Pancreas (tissue), 10 donors: ENCODE results near the gene CLSTN2. TPM values are rescaled to one million over a fixed set of nuclear protein-coding genes. Genes with fewer than 3 reads are reported as not detected.

Experiments
- ATAC-seq, 4 donors: fragments of 200-7000 bp; cut with Tn5 transposase; one replicate each; pipeline versions ENCODE4 v1.8.0 to v1.9.1; 2020; ENCODE audit warnings: mild to moderate bottlenecking in 4 of 4, moderate library complexity in 4 of 4
- DNase-seq, 6 donors: peaks; one replicate each; pipeline ENCODE4 v3.0.0-alpha.2; 2020
- FAIRE-seq: peaks from 2 replicates; lab custom pipeline; 2012; peaks lifted over from hg19 to GRCh38; lab: Jason Lieb, UNC
- H3K27ac ChIP-seq, 4 donors: fragments of 200-600 bp; sonication (generic); 1 replicate in 3 of 4; 2 replicates in 1 of 4; pipeline versions ENCODE4 v1.5.0 to v1.8.0; 2020
- H3K27me3 ChIP-seq, 4 donors: fragments of 200-600 bp; one replicate each; pipeline ENCODE4 v1.8.0; 2021
- H3K36me3 ChIP-seq, 3 donors: fragments of 200-600 bp; sonication (generic) in 1 of 3; one replicate each; pipeline versions ENCODE4 v1.5.0 to v1.8.0; 2020 to 2021
- H3K4me1 ChIP-seq, 3 donors: fragments of 200-600 bp; one replicate each; pipeline ENCODE4 v1.8.0; 2021
- H3K4me3 ChIP-seq, 4 donors: fragments of 200-600 bp; sonication (generic) in 2 of 4; one replicate each; pipeline versions ENCODE4 v1.5.0 to v1.8.0; 2020 to 2021
- H3K9me3 ChIP-seq, 4 donors: fragments of 200-600 bp; one replicate each; pipeline ENCODE4 v1.8.0; 2021
- CTCF ChIP-seq, 4 donors: fragments of 200-600 bp; sonication (generic) in 3 of 4; IDR thresholded peaks; one replicate each; pipeline versions ENCODE4 v1.5.0 to v1.8.0; 2021; ENCODE audit warnings: antibody characterized with exemption in 4 of 4
- WGBS, 2 donors: extraction: QIAGEN DNeasy Blood & Tissue Kit; methylation state at CpG; one replicate each; pipeline ENCODE4 v1.1.7; 2013; 5-methylcytosine and 5-hydroxymethylcytosine counted together
- intact Hi-C, 3 donors: fragments of 100-400 bp; cut with DNase I; formaldehyde crosslinking; loops; one replicate each; pipeline versions ENCODE4 v1.11.1 to v1.14.2; 2022
- polyA plus RNA-seq, 2 donors: library from polyadenylated mRNA; stranded (reverse); fragments of 200-250 nt; gene quantifications; one replicate each; pipeline ENCODE4 v1.2.3, GENCODE V29; 2013
- total RNA-seq, 6 donors: library from RNA; stranded (reverse); fragmentation: NEBNext Ultra II Directional in 4 of 6; extraction: Animal tissue kit (Norgen Biotek cat#: 25700) in 4 of 6; gene quantifications; one replicate each; pipeline versions ENCODE4 v1.2.1 to v1.2.4, GENCODE V29; 2021 to 2023
- donor health status: healthy with polysubstance abuse.
- donor health status: DM: no; HTN: no; CAD: no; lungs with moderate emphysema.
- donor health status: DM: no; HTN: no; CAD: no.
- donor health status: control.
- donor health status: control.
- donor health status: Bipolar disorder and iron deficiency.
- donor health status: DM: yes; HTN: yes; CAD: no.
- donor health status: DM: no; HTN: no; CAD: no.
- donor health status: DM: no; HTN: no; CAD: no.
- donor health status: DM: yes; HTN: yes; CAD: no.

The CLSTN2 gene
- total and polyA plus RNA-seq, 8 donors: 0.65 to 9.3 (median 2.9) TPM

GRCh38 chr3:140626856-140627255 is 691.9 kb downstream of the CLSTN2 start:
- Histone ChIP-seq H3K4me3 (no peak overlapping the region), H3K27ac (no peak overlapping the region), H3K9me3 (no peaks in the 10 kb centered on the region), H3K27me3 (no peaks in the 10 kb centered on the region), H3K4me1 (no peaks in the 10 kb centered on the region), H3K36me3 (no peaks in the 10 kb centered on the region)
- DNase-seq (no peak), FAIRE-seq (no peak), ATAC-seq (no peak)
- WGBS, 2 donors: 91 to 92% methylated on average over 7 of the region's 7 CpGs
- intact Hi-C loops: no loop called here
- TF ChIP-seq CTCF (IDR thresholded peaks at IDR 0.05): no peak
